GM08714 (cell line): Measurements from ENCODE around the gene HOMER1.
"Not testable (repeated sequence)": the region's sequence is repeated elsewhere in the genome, so short reads cannot be mapped to it uniquely, and the experiment has no call there.

Experiments used
- H3K4me3 ChIP-seq: fragments of 200-500 bp; sonication (Bioruptor generic); 2 replicates; pipeline ENCODE4 v1.5.1; 2014; ENCODE audit warnings: mild to moderate bottlenecking, low read length, inconsistent platforms
- ZNF274 ChIP-seq: IDR thresholded peaks from 2 replicates; pipeline ENCODE4 v1.6.1; 2012; ENCODE audit warnings: mild to moderate bottlenecking, low read depth, low read length

HOMER1 gene

DNA sequence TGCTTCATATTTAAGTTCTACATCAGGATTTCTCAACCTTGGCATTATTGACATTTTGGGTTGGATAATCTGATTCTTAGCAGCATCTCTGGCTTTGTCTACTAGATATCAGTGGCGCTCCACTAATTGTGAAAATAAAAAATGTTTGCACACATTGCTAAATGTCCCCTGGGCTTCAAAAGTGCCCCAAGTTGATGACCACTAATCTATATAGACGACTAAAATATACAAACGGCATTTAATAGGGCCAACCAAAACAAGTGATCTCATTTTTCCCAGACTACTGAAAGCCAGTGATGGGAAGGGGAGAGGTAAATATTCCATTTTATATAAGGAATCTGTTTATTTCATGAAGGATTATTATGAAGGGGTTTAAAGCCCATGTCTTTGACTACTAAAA, 118.6 kb downstream of the HOMER1 start:
- no peak for TF ChIP-seq ZNF274
- H3K4me3 ChIP-seq, result no peak overlapping the region

DNA sequence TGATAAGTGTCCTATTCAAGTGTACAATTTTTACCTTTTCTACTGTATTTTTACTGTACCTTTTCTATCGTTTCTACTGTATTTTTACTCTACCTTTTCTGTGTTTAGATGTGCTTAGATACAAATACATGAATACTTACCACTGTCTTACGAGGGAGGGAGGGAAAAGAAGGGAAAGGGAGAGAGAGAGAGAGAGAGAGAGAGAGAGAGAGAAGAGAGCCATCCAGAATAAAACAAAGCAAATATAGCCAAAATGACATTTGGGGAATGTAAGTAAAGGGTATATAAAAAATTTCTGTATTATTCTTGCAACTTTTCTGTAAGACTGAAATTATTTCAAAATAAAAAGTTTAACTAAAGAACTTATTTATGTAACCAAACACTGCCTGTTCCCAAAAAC, 121.2 kb downstream of the HOMER1 start:
- no peak overlapping the region for H3K4me3 ChIP-seq
- TF ChIP-seq ZNF274, result no peak

DNA sequence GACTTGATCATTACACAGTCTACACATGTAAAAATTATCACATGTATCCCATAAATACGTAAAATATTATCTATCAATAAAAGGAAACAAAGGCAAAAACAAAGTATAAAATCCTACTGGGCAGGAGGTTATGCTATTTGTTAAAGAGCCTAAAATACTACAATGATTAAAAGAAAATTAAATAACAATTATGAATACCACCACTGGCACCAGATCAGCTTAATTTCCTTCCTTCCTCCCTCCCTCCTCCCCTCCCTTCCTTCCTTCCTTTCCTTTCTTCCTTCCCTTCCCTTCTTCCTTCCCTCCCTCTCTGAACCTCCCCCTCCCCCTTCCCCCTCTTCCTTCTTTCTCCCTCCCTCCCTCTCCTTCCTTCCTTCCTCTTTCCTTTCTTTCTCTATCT, 127.3 kb downstream of the HOMER1 start:
- TF ChIP-seq ZNF274, result no peak
- no peak overlapping the region for H3K4me3 ChIP-seq

DNA sequence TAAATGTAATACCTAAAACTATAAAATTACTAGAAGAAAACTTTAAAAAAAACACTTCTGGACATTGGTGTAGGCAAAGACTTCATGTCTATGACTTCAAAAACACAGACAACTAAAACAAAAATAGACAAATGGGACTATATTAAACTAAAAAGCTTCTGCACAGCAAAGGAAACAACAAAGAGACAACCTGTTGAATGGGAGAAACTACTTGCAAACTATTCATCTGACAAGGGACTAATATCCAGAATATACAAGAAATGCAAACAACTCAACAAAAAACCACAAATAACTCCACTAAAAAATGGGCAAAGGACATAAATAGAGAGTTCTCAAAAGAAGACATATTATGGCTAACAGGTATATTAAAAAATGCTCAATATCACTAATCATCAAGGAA, 128.8 kb downstream of the HOMER1 start:
- not testable (repeated sequence) for H3K4me3 ChIP-seq

DNA sequence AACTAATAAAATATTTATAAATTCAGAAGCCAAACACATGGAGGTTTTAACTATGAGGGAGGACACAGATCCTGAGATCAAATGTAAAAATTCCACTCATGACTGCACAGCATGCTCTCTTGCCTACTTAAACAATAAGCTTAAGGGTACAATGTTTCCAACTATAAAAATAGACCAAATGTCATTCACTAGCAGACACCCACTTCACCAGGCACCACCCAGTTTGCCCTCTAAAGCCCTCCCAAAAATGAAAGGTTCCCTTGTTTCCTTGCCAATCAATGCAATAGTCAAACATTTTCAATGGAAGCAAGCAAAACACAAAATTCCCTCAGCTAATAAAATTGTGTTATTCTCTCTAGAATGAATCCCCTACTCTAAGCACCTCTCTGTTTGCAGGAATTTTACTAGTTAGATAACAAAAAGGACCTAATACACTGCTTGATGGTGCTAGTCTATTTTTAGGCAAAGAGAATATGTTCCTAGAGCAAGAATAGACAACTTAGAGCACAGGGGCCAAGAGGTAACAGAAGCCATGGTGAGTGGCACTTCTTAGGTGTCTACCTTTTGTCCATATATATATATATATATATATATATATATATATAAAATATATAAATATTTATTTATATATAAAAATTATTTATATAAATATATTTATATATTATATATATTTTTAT, 135.3 kb downstream of the HOMER1 start:
- no peak for TF ChIP-seq ZNF274
- H3K4me3 ChIP-seq, result no peak overlapping the region

DNA sequence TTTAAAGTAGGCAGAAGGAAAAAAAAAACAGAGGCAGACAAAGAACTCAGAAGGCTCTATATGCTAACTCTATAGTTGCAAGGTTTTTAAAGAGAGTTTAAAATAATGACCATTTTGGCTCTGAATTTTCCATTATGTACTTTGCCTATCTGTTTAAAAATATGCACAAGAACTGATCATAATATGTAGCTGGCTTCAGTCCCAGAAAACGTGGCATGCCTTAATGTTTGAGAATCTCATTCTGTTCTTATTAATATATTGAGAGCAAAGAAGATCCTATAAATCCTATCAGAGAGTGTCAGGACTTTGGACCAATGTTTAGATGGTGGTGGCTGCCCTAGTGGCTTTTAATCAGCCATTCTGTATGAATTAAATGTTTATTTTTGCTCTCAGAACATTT, 156.5 kb downstream of the HOMER1 start:
- no peak for TF ChIP-seq ZNF274
- no peak overlapping the region for H3K4me3 ChIP-seq

DNA sequence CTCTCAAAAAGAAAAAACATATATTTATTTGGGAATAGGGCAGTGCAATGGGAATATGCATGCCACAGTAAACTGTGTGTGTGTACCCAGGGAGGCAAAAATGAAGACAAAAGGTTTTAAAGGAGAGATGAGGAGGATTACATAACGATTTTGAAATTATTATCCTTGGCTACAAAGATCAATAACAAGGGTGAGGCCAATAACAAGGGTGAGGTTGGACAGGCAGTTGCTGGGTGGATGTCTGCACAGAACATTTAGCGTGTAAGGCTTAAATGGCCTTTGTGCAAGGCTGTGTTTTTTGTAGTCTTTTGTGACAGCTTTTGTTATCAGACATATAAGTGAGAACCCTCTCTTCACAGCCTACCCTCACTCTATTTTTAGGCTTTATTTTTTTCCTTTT, 164.1 kb downstream of the HOMER1 start:
- no peak for TF ChIP-seq ZNF274
- no peak overlapping the region for H3K4me3 ChIP-seq

DNA sequence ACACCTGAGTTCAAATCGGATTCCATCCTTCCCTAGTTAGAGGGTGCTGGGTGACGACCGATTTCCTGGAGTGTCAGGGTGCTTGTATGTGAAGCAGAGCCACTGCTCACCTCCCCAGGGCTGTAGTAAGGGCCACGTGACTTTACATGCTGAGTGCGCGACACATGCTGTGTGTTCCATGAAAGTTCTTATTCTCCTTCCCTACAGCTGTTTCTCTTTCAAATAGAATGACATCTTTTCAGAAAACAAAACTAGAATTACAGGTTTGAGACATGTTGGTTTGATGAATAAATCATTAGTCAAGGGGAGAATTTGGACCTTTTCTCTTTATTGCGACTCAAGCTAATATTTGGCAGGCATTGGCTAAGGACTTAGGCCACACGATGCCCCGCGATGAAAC, 164.9 kb downstream of the HOMER1 start:
- TF ChIP-seq ZNF274, result no peak
- H3K4me3 ChIP-seq, result no peak overlapping the region

DNA sequence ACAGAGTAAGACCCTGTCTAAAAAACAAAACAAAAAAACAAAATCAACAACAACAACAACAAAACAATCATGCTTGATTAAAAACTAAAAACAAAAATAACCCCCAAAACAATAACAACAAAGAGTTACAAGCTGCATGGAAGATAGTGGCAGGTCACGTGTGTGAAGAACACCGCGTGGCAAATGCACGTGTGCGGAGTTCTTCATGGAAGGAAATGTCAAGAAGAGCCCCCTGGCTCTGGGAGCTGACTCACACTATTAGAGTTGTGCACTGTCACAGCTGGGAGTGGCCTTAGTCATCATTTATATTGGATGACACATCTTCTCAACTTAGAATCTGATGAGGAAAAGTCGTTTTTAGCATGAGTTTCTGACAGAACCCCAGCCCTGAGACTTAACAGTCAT, 167.5 kb downstream of the HOMER1 start:
- no peak overlapping the region for H3K4me3 ChIP-seq
- TF ChIP-seq ZNF274, result no peak

DNA sequence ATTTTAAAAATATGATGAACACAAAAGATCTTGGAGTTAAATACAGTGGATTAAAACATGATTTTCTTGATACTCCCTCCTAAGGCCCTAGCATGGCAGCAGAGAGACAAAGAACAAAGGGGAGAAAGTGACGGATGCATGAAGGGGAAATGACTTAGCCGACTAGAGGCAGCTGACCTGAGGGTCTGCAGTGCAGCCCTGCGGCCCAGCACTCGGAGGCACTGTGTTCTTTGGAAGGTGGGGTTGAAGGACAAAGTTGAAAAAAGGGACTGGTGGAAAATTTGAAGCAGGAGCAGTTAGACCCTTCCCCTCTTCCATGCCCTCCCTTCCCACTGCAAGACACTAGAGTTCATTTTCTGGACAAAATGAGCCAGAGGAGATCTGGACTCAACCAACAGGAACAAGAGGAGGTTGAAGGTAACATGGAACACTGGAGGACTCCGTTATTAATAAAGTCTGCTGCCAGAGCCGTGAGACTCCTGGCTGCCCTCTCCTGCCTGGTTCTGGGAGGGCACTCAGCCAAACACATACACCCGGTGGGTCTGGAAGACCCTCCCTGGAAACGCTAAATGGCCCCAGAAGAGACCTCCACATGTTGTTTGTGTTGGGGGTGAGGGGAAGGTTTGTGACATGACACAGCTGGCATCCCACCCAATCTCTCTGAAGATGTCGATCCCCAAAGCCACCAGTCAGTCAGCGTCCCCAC, 179.9 kb downstream of the HOMER1 start:
- no peak overlapping the region for H3K4me3 ChIP-seq
- TF ChIP-seq ZNF274, result no peak

DNA sequence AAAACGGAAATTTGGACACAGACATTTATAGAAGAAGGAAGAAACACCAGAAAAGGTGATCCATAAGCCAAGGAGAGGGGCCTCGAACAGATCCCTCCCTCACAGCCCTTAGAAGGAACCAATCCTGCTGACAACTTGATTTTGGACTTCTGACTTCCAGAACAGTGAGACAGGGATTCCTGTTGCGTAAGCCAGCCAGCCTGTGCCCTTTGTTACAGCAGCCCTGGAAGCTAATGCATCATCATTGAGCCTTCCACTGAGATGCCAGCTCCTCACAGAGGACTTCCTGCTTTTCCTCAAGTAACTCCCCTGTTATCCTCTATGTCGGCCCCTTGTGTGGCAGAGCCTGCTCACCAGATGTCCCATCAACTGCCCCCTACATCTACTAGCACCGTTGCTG, 183.9 kb downstream of the HOMER1 start:
- H3K4me3 ChIP-seq, result no peak overlapping the region
- TF ChIP-seq ZNF274, result no peak

DNA sequence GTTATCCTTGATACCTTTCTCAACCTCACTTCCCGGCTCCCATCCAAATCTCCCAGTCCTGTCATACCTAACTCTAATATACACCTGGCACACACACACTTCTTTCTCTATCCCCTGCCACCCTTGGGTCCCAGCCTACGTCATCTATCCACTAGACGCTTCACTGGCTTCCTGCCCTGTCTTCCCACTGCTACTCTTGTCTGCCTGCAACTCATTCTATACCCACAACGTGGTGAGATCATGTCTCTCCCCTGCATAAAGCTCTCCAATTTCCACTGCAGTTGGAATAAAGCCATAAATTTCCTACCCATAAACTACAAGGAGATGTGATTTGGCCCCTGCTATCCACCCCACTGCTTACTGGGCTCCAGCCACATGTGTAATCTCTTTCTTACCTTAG, 184.5 kb downstream of the HOMER1 start:
- no peak for TF ChIP-seq ZNF274
- no peak overlapping the region for H3K4me3 ChIP-seq
